ENCODE results near the gene ZDHHC22.

ZDHHC22 gene

GRCh38 chr14:77155083-77155482, 13.5 kb upstream of the ZDHHC22 start:
- no peak for DNase-seq

DNA sequence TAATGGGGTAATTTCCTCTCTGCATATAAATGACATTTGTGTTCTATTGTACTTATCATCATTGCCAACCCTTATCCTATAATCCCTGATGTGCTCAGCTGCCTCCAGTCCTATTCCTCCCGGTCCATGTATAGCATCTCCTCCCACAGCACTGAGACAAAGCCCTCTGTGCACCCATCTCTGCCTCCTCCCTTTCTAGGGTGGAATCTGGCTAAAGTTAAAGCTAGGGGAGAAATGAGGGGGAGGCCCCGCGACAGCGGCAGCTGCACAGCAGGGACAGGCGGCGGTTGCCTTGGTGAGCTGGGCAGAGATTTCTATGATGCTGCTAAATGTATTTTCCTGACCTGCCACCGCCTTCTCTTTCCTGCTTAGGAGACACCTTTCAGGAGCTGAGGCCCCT, 12.8 kb upstream of the ZDHHC22 start:
- no peak for DNase-seq

DNA sequence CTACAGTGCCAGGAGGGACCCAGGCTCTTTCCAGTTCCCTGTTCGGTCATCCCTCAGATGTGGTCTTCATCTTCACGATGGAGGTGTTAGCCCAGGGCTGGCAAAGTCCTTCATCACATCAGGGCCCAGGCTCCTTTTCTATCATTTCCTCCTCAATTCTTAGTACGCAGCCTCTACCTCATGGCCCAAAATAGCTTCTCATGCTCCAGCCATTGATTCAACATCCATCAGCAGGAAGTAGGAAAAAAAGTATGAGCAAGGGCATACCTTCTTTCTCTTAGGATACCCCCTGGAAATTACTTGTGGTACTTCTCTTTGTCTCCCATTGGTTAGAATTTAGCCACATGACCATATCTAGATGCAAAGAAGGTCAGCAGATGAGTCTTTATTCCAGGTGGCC, 12.2 kb upstream of the ZDHHC22 start:
- no peak for DNase-seq

- peak in 1 of 5 experiments; percentile 36 for DNase-seq
Observed at GRCh38 chr14:77151918-77152588, 10.5 kb upstream of the ZDHHC22 start.

DNA sequence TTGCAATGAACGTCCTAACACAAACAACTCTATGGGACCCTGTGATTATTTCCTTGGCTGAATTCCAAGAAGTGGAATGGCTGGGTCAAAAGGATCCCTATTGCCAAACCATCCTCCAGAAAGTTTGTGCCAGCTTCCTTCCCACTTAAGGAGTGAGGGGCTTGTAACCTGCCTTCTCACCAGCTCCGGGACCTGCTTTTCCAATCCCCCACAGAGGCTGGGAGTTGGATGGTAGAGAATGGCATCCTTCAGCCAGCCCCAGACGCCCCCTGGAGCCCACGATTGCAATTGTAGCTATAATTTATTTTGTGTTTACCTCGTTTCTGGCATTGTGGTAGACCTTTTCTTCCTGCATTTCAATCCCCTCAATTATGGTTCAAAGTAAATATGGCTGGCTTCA, 9.7 kb upstream of the ZDHHC22 start:
- DNase-seq: no peak

- no peak for DNase-seq
Observed at GRCh38 chr14:77148510-77149231, 7.1 kb upstream of the ZDHHC22 start.

DNA sequence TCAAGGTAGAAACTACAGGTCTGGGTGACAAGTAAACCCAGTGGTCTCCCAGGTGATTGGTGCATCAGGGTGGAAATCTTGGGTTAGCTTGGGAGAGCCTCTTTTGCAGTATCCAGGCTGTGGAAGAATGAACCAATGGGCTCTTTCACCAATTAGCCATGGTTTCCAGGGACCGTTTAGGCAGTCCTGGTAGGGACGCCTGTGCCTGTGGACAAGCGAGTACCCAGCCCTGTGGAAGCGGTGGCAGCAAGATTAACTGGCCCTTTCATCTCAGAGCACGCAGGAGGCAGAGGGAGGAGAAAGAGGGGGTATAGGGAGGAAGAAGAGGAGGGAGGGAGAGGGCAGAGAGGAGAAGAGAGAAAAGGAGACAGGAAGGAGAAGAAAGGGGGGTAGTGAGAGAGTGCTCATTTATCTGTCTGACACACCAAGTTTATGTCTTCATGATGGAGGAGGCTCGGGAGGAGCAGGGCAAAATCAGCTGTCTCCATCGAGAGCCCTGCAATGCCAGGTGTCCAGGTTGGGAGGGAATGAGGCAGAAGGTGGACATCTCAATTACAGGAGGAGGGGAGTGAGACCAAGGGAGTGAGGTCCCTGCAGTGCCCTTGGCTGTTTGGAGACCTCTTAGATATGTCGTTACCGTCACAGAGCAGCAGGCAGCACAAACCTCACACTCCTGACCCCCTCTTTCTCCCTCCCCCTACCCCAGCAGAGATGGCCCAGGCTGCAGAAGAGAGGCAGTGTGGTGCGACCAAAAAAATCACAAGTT, 4.6 kb upstream of the ZDHHC22 start:
- no peak for DNase-seq

DNA sequence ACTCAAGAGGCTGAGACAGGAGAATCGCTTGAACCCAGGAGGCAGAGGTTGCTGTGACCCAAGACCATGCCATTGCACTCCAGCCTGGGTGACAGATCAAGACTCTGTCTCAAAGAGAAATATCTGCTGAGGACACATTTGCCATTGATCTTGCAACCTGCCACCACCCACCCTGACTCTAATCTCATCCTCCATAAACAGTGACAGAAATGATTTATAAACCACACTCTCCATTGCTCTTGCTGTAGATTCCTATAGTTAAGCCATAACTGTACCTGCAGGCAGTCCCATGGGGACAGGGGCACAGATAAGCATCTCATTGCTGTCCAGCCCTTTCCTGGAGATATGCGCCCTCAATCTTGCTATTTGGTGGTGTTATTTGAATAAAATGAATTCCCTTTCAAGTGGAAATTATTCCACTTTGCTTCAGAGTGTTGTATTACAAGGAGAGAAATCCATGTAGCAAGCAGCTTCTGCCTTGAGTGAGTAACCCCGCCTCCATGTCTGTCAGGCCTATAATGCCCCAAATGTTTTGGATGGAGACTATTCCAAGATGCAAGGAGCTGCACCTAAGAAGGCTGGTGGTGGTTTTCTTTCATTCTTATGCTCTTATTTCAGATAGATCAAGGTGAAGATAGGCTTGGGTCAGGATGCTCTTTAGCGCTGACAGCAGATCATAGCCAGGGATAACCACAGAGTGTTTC, 3.0 kb upstream of the ZDHHC22 start:
- no peak for DNase-seq

DNA sequence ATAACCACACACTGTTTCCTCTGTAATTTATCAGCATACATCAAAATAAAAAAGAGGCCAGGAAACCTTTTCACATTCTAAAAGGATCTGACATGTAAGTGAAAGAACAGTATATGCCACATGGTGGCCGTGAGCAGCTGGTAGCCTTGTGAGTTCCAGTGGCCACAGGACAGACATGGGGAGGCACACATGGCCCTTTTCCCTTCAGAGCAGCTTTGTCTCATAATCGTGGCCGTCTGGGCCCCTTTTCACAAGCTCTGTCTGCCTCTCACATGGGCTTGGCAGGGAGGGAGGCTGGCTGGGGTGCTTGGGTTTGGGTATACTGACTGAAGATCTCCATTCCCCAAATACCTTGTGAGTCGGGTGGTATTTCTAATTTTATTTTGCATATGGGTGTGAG, 1.5 kb upstream of the ZDHHC22 start:
- no peak for DNase-seq

DNA sequence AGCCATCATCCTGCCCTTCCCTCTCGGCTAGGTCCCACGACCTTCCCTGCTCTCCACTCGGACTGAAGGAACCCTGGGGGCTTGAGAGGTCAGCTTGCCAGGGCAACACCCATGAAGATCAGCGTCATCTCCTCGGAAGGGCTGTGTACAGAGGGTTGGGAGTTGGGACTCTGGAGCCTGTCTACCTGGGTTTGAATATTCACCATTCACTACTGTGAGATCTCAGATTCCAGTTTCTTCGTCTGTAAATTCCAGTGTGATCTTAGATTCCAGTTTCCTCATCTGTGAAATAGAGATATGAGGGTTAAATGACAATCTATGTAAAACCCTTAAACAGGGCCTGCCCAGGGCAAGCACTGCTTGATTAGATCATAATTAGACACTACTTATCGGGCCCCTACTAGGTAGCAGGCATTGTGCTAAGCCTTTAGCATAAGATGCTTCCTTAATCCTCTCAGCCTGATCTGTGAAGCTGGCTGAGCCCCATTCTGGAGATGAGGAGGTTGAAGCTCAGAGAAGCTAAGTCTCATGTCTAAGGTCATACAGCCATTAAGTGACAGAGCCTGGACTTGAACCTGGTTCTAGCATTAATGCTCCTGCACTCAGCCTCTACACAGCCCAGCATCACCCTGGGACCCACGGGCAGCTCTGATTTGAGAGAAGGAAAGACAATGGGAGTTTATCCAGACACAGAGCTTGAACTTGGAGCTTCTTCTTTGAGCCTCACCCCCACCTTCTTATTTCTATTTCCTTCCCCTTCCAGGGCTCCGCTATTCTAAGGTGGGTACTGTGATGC, 612 bp upstream of the ZDHHC22 start:
- no peak for DNase-seq

DNA sequence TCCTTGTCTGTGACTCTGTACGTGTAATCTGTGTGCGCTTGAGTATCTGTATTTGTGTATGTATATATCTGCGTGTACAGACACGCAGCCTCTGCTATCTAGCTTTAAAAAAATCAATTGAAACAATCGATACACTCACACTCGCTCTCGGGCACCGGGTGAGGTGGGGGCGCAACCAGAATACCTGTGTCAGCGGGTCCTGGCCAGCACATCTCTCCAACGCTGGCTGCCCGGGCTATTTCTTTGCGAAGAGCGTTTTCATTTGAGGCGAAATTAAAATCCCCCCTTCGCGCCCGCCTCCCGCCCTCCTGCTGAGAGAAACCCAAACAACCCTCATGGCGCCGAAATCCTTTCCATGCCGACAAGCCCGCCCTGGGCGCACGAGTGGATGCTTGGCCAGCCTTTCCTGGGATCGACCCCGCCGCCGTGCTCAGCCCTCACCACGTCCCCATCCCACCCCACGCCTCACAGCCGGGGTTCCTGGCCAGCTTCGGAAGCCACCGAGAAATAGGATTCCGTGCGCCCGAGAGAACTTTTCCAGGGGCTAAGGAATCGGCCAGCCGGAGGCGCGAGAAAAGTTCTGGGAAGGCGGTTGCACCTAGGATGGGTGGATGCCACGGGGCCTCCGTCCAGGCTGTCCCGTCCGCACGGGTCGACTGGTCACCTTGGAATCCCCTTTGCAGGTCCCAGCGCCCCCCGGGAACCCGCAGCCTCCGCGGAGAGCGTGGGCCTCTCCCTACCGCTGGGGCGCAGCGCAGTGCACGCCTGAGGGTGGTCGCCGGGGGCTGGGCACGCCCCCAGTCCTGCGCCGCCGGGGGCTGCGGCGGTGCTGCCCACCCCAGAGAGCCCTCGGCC, 1.0 kb downstream of the ZDHHC22 start:
- no peak for DNase-seq

DNA sequence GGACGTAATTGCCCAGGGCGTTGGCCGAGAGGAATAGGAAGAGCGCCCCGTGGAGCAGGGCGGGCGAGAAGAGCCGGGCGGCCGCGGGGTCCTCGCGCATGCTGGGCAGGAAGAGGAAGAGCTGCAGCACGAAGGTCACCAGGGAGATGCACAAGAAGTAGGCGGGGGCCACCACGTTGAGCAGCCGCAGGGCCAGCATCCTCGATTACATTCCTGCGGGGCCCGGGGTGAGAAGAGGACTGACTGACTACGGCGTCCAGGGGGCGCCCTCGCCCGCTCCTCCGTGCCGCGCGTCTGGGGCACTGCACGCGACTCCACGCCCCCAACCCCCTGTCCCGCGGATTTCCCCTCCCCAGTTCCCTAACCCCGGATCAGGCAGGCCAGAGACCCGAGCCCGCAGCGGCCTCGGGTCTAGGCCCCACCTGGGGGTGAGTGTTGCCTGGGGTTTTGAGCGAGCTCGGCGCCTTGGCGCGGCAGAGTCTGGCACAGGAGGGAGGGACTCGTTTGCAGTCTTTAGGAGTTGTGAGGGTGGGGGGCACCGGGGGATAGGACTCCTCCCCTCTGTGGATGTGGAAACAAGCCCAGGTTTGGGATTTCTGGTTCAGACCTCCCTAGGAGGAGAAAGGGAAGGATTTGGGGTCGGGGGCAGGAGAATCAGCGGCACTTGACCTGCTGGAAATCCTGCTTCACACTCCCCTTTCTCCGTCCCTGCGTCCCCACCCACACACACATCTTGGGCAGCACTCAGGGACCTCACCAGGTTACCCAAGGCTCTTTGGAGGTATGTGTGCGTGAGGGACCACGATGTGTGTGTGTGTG, 1.8 kb downstream of the ZDHHC22 start:
- DNase-seq: peak in 3 of 5 experiments; percentile 12 to 49 (median 15)

DNA sequence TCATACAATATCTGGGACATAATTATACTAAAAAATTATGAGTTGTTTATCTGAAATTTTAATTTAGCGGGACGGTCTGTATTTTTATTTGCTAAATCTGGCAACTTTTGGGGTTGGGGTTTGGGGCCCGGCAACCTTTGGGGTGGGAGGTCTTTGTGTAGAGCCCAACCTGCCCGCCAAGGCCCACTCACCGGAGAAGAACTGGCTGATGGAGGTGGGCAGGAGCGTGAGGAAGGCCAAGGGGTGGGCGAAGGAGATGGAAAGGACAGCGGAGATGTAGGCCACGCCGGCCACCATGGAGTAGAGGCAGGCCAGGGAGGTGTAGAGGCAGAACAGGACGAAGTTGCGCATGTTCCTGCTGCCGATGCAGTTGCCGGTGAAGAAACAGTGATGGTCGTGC, 2.6 kb downstream of the ZDHHC22 start:
- no peak for DNase-seq

DNA sequence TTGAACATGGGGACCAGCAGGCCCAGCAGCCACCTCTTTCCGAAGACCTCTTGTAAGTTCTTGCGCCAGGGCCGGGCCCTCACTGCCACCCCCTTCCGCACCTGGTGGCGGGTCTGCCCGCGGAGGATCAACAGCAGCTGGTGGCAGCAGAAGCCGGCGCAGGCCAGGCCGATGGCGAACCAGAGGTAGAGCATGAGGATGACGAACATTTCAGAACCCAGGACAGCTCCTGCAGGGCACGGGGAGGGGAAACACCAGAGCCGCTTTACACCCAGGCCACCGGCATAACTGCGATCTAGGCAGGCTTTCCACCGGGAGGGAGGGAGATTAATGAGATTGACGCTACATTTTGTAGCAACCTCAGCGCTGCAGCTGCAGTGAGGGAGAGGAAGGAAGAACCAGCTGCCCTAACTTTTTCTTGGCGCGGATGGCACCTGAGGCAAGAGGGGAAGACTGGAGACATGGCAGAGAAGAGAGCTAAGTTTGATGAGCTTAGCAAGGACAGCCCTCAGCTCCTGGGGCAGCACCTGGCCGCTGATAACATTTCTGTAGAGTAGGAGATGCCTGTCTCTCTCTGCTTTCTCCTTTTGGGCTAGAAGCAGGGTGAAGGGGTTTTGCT, 7.8 kb downstream of the ZDHHC22 start:
- DNase-seq: peak in 3 of 5 experiments; percentile 14 to 73 (median 28)

DNA sequence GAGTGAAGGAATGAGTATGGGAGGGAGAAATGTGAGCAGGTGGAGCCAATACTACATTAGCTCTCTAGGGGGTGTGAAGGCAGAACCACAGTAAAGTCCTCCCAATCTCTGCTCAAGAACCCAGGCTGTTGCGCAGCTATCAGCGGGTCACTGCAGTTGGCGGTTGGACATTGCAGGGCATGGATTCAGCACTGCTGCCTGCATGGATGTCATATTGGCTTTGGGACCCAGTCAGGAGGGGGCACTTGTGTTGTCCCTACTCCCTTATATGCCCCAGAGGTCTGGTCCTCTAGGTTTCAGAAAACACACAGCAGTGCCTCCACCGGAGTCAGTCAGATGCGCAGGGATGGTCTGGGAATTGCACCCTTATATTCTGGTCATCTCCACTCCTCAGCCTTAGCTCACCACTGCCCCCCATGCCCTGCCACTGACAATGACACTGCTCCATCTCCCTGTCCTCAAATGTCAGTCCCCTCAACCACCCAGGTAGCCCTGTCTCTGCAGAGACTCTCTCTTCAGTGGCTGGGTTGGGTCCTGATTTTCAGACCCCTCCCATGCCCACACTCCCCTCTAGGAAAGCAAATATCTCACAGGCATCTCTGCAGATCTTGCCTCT, 9.6 kb downstream of the ZDHHC22 start:
- no peak for DNase-seq

DNA sequence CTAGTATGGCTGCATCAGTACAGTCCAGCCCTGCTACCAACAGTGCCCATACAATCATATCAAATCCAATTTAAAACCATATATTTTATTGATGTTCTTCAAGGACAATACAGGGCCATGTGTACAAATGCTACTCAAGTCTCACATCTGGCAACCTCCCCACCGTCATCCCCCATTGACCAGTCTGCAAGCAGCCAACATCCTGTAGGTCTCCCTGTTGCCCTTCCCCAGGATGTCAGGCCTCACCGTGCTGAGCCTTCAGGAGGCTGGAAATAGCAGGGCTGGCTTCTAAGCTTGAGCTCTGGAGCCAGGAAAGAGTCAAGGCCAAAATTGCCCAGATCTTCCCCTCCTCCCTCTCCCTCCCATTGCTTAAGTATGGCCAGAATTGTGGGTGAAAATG, 10.4 kb downstream of the ZDHHC22 start:
- no peak for DNase-seq

- DNase-seq: no peak
Observed at GRCh38 chr14:77130386-77130785, 11.2 kb downstream of the ZDHHC22 start.

- no peak for DNase-seq
Observed at GRCh38 chr14:77128414-77128891, 13.1 kb downstream of the ZDHHC22 start.

- no peak for DNase-seq
Observed at GRCh38 chr14:77126461-77126990, 15.1 kb downstream of the ZDHHC22 start.

Data from T-helper 2 cell (primary cell).